HG03469 (cell line): ENCODE data around the gene MMP11.

Source experiments
- ATAC-seq: cut with Tn5 transposase; IDR thresholded peaks from one replicate; pipeline ENCODE4 v1.9.1; 2021; ENCODE audit warnings: mild to moderate bottlenecking, moderate library complexity, moderate number of reproducible peaks; ENCODE audit not compliant: unreplicated experiment

The MMP11 gene

DNA sequence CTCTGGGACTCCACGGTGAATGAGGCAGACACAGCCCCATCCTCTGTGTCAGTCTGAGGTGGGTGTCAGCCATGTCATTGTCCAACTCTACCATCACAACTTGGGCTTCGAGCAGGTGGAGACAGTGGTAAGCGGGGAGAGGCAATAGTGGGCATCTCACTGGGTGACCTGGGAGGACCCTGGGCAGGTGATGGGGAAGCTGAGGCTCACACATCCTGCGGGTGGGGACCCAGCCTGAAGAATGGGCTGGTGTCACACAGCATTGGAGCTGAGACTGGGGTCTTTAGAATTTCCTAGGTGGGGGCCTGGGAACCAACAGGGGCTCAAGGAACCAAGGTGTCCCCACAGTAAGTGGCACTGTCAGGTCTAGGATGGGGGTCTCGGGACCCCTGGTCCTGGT lies 7.1 kb downstream of the MMP11 start:
- ATAC-seq, result no peak

DNA sequence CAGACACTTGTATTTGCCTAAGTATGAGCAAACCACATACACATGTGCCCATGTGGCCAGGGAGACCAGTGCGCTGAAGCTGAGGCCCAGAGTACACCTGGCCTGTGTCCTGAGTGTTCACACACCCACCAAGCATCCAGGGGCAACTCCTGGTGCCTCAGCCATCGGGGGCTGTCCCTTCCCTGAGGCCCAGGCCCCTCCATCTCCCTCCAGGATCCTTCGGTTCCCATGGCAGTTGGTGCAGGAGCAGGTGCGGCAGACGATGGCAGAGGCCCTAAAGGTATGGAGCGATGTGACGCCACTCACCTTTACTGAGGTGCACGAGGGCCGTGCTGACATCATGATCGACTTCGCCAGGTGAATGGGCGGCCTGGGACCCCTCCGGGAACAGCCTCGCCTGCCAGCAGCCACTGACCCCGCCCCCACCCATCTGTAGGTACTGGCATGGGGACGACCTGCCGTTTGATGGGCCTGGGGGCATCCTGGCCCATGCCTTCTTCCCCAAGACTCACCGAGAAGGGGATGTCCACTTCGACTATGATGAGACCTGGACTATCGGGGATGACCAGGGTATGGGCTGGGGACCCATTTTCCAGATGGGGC lies 7.6 kb downstream of the MMP11 start:
- ATAC-seq, result no peak

DNA sequence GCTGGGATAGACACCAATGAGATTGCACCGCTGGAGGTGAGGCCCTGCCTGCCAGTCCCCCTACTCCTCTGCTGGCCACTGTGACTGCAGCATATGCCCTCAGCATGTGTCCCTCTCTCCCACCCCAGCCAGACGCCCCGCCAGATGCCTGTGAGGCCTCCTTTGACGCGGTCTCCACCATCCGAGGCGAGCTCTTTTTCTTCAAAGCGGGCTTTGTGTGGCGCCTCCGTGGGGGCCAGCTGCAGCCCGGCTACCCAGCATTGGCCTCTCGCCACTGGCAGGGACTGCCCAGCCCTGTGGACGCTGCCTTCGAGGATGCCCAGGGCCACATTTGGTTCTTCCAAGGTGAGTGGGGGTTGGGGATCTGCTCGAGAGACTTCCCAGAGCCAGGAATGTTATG lies 8.4 kb downstream of the MMP11 start:
- ATAC-seq, result no peak

DNA sequence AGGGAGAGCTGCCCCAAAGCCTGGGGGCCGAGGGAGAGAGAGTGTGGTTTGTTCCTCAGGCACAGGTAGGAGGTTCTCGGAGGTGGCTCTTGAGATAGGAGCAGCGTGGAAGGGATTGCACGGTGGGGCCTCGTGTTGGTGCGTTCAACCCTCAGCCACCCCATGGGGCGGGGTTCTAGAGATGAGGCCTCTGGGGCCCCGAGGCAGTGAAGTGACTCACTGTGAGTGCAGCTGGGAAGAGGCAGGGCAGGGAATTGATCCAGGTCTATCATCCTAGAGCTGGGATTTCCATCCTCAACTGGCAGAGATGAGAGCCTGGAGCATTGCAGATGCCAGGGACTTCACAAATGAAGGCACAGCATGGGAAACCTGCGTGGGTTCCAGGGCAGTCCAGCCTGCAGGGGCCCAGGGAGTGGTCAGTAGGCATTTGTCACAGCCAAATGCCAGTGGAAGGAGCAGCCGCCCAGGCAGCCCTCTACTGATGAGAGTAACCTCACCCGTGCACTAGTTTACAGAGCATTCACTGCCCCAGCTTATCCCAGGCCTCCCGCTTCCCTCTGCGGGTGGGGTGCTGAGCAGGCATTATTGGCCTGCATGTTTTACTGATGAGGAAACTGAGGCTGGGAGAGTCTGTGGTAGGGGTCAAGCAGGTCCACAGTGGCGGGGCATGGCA lies 9.0 kb downstream of the MMP11 start:
- ATAC-seq, result no peak

DNA sequence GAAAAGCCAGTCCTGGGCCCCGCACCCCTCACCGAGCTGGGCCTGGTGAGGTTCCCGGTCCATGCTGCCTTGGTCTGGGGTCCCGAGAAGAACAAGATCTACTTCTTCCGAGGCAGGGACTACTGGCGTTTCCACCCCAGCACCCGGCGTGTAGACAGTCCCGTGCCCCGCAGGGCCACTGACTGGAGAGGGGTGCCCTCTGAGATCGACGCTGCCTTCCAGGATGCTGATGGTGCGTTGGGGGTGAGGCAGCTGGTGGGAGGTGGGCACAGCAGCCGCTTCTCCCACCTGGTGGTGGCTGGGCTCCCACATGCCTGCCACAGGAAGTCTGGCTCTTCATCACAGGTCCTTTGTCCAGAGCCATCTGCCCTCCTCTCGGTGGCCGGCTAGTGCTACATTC lies 9.6 kb downstream of the MMP11 start:
- ATAC-seq, result no peak

DNA sequence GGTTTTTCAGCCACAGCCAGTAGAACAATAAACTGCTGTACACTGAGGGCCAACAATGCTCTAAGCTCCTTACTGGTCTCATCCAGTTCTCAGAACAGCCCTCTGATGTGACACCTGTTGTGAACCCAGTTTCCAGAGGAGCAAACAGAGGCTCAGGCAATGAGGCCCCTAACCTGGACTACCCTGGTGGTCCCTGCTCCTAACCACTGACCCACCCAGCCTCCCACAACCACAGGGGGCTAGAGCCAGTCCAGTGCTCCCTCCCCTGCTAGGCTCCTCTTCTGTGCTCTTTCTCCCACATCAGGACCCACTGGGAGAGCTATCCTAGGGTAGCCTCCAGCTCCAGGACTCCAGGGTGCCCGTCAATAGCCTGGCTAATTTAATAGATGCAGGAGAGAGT lies 10.1 kb downstream of the MMP11 start:
- no peak for ATAC-seq

DNA sequence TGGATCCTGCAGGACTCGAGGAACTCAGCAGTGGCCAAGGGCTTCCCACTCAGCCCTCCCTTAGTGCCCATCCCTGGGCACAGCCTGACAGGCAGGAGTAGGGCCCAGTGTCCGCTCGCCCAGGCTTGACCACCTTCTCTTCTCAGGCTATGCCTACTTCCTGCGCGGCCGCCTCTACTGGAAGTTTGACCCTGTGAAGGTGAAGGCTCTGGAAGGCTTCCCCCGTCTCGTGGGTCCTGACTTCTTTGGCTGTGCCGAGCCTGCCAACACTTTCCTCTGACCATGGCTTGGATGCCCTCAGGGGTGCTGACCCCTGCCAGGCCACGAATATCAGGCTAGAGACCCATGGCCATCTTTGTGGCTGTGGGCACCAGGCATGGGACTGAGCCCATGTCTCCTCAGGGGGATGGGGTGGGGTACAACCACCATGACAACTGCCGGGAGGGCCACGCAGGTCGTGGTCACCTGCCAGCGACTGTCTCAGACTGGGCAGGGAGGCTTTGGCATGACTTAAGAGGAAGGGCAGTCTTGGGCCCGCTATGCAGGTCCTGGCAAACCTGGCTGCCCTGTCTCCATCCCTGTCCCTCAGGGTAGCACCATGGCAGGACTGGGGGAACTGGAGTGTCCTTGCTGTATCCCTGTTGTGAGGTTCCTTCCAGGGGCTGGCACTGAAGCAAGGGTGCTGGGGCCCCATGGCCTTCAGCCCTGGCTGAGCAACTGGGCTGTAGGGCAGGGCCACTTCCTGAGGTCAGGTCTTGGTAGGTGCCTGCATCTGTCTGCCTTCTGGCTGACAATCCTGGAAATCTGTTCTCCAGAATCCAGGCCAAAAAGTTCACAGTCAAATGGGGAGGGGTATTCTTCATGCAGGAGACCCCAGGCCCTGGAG lies 10.9 kb downstream of the MMP11 start:
- no peak for ATAC-seq

DNA sequence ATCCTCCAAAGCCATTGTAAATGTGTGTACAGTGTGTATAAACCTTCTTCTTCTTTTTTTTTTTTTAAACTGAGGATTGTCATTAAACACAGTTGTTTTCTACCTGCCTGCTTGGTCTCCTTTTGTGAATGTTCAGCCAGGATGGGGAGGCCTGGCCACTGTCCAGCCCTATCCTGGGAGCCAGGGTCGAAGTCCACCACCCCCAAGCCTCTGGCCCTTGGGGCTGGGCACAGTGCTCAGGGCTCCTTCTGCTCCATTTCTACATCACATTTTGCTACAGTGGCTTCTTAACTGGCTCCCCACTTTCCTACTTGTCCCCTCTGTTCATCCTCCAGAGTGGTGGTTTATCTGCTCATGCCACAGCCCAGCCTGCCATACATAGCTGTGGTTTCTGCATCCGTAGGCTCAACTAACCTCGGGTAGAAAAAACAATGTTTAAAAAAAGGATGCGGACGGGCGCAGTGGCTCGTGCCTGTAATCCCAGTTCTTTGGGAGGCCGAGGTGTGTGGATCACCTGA lies 11.6 kb downstream of the MMP11 start:
- ATAC-seq, result no peak

DNA sequence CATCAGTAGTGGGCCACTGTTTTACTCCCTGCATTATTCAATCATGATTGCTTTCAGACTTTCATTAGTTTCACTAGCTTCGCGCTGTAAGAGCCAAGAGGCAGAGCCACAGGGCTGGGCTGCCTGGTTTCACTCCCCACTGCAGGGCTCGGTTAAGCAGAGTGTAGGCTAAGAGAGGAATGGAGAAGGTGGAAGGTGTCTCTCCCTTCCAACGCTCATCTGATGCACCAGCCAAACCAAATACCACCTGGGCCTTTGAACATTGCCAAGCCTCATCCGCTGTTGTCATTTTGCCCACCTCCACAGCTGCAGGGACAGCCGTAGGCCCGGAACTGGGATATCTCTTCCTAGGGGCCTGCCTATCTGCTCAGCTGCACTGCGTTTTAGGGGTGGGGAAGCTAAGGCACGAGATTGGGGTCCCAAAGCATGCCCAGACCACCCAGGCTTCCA lies 13.6 kb downstream of the MMP11 start:
- ATAC-seq, result no peak

DNA sequence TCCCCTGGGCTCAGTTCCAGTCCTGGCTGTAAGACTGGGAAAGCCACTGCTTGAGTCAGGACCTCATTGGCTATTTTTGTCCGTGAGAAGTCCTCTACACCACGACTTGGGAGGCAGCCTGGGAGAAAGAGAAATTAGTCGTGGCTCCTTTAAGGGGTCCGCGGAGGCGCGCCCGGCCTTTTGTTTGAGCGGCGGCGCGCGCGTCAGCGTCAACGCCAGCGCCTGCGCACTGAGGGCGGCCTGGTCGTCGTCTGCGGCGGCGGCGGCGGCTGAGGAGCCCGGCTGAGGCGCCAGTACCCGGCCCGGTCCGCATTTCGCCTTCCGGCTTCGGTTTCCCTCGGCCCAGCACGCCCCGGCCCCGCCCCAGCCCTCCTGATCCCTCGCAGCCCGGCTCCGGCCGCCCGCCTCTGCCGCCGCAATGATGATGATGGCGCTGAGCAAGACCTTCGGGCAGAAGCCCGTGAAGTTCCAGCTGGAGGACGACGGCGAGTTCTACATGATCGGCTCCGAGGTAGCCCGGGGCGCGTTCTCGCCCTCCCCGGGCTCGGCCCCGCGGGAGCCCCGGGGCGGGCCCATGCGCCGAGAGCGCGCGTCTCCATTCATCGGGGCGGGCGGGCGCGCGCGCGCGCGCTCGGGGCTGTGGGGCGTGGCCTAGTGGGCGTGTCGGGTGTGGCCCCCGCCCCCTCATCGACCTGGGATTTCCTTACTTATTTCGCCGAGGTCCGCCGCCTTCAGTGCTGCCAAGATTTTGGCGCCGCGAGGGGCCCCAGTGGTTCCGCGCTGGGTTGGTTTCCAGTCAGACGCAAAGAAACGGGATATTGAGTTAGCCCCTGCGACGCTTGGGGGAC lies 14.3 kb downstream of the MMP11 start, which contains the start of gene SMARCB1:
SMARCB1 (plus strand) TSS at position 215 of the 848 bp plus-strand sequence; CDS start at position 419, 204 bp downstream.
- no peak for ATAC-seq

DNA sequence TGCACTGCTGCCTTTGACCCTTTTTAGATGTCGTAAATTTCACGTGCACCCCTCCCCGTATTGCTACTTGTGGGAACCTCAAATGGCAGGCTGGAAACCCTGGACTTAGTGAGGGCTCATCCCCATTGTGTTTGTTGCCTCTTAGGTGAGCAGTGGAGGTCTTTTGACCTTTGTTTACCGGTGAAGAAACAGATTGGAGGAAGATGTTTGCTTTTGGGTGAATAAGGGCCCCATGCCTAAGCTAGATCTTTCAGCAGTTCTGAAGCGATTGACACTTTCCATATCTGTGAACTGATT lies 14.9 kb downstream of the MMP11 start:
- no peak for ATAC-seq

DNA sequence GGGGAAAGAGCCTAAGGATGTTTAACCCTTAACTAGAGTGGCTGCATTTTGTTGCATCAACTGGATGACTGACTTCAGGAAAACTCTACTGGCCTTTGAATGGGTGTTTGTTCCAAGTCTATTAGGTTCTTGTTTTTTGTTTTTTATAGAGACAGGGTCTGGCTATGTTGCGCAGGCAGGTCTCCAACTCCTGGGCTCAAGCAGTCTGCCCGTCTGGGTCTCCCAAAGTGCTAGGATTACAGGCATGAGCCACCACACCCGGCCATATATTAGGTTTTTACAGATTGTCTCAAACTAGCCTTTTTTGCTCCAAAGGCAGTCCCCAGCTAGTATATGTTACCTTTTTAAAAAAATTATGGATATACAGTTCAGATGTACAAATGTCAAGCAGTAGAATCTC lies 15.3 kb downstream of the MMP11 start:
- no peak for ATAC-seq

DNA sequence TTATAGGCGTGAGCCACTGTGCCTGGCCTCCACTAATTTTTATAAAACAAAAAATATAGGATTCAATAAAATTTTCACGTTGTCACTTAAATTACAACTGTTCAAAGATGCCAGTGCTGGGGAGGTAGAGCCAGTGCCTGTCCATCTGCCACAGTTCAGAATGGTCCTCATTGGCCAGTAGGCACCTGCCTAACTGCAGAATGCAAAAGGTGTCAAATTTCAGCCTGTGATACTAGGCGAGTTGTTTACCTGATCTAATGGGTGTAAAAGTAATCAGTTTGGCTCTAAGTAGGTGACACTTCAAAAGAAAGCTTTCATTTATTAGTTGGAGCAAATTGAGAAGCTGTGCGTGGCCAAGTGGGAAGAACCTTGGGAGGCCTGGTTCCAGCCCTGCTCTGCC lies 16.5 kb downstream of the MMP11 start:
- ATAC-seq, result no peak

DNA sequence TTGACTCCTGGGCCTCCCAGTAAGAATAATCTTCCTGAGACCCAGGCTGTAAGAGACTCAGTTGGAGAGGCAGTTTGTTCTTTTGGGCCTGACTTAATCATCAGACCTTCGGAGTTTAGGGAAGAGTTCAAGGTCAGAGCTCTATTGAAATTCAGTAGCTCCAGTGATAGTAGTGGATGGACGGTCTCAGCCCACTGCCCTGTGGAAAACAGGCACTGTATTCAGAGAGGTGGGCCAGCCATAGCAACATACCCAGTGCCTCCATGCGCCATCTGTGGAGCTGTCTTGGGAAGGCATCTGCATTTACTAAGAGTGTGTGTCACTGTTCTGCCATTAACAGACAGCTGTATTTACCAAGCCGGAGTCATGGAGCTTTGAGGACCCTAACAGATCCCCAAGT lies 17.0 kb downstream of the MMP11 start:
- no peak for ATAC-seq

DNA sequence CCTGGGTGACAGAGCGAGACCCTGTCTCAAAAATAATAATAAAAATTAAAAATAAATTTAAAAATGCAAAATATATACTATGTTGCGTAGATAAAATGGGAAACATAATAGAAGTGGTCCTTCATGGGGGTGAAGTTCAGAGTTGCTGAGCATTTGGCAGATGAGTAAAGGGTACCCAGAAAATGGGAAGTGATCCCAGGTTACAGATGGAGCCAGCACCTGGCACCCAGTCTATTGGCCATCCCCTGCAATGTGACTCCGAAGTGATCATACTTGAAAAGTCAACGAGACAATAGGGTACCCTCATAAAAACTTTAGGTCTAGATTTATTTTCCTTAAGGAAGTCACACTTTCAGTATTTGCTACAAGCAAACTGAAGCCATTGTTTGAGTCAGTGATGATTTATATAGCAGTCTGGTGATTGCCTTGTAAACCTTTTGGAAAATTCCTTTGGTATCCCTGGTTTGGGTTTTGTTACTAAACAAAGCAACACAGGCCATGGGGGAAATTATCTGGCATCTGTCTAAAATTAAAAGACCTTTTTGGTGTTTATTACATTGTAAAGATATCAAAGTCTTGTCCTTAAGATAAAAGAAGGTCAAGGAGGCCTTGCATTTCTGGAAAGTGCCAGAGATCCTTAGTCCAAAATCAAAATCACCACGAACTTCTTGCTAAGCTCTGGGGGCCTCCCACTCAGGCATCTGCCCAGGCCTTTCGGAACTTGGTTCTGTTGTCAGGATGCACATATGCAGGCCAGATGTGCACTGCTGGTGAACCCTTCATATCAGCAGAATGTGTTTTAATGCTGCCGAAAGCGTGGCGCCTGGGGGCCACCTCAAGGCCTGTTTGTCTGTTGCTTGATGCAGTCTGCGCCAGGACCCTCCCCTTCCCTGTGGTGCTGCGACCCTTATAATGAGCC lies 18.4 kb downstream of the MMP11 start:
- no peak for ATAC-seq

DNA sequence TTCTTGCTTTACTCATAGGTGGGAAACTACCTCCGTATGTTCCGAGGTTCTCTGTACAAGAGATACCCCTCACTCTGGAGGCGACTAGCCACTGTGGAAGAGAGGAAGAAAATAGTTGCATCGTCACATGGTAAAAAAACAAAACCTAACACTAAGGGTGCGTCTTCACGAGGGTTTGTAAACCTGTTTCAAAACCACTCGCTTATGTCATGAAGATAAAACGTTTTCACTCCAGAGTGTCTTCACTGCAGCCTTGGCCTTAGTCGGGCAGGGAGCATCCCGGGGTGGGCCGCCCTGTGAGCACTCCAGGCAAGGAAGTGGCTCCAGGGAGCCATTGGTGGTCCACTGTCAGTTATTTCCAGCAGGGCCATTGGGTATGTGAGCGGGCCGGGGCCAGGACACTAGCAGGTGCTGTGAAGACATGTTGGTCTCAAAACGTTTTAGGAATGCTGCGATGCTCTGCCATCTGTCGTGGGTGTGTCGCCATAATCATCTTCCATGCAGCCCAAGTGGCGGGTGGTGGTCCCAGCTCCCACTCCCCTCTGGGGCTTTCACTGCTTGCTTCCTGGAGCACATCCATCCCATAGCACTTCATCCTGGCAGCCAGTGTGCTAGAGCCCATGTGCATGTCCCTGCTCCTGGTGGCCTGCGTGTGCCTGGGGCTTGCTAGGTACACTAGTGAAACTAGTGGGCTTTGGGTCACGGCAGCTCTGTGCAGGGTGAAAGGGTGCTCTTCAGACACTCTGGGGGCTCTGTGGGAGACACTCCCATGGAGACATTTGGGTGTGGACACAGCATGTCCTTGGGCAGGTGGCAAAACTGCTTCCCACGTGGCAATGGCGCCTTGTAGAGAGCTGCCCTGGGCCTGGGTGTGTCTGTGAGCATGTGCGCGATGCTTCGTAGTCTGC lies 19.3 kb downstream of the MMP11 start:
- no peak for ATAC-seq

DNA sequence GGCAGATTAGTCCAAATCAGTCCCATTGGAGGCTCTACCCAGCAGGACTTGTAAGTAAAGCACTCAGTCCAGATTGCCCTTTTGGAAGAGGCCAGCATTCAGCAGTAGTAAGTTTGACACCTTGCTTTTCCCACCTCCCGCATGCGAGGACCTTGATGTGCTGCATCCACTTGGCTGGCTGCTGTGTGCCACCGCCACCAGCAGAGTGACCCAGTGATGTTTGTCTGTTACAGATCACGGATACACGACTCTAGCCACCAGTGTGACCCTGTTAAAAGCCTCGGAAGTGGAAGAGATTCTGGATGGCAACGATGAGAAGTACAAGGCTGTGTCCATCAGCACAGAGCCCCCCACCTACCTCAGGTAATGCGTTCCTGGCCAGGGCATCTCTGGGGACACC lies 20.7 kb downstream of the MMP11 start:
- no peak for ATAC-seq

DNA sequence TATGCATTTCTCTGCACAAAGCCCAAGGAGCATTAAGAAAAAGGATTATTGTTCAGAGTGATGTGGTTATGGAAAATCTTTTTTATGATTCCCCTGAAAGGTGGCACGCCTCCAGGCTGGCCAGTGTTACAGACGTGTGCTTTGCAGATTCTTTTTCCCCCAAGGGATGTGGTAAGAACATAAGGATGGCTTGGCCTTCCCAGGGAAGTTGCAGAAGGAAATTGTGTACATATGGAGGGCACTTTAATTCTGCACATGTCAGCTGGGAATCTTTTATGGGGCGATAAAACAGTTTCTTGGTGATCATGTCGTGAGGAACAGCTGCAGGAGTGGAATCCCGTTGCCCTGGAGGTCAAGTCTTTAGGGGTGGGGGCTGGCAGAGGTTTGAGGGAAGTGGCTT lies 23.8 kb downstream of the MMP11 start:
- ATAC-seq, result no peak
